Skeletal muscle cell (primary cell): Measurements from ENCODE around the gene SMPD3.

Experiments
- DNase-seq: peaks from one replicate; pipeline ENCODE4 v3.0.0-alpha.2; 2010; ENCODE audit warnings: low read depth
- H3K4me3 ChIP-seq: 2 replicates; pipeline ENCODE4 v1.5.1; 2011; ENCODE audit warnings: low read depth, mild to moderate bottlenecking, control low read depth, low read length, moderate library complexity

SMPD3 gene

DNA sequence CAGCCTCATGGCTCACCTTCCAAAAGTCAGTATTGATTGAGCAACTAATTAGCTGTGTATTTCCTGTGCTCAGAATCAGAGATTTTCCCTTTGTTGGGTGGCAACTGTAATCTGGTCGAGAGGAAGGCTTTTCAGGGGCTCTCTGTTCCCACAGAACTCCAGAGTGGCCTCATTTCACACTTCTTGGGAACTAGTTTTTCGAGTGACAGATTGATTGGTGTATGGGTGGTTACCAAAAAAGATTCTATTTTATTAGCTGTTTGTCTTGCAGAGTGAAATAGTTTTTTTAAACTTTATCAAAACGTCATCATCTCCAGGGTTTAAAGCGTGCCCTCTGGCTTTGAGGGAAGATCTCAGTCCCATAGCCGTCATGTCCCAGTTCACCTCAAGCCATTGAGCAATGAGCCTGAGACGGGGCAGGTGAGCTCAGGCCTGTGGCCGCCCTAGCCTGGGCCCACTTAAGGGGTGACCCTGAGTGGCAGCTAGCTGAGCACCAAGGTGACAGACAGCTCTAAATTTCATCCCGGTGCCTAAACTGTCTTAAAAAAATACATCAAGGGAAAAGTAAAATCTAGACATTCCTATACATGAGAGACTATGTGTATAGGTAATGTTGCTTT is 53.0 kb downstream of the SMPD3 start:
- H3K4me3 ChIP-seq, result no peak overlapping the region
- no peak for DNase-seq

- H3K4me3 ChIP-seq, result no peak overlapping the region
These were observed 55.0 kb downstream of the SMPD3 start for GRCh38 chr16:68393333-68393732.

GRCh38 chr16:68389750-68390371 is 58.4 kb downstream of the SMPD3 start:
- no peak overlapping the region for H3K4me3 ChIP-seq
- no peak for DNase-seq

More at GRCh38 chr16:68393333-68393732, 55.0 kb downstream of the SMPD3 start:
- DNase-seq, result no peak

- no peak for DNase-seq
These were observed 59.3 kb downstream of the SMPD3 start for GRCh38 chr16:68389006-68389405.

DNA sequence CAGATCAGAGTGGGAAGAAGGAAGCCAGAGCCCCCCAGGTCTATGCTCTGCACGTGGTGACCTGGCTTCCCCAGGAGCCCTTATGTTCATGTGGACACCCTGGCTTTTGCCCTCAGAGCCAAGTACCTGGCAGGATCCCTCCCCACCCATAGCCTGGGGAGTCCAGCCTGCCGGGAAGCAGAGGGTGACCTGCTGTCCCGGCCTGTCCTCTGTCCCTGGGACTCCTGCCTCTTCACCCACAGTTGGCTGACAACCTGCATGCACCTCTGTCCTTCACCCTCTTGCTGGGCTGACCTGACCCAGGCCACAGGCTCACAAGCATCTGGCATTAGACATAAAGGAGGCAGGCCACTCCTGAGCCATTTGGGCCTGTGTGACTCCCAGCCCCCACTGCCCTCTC is 60.2 kb downstream of the SMPD3 start:
- no peak for DNase-seq
- no peak overlapping the region for H3K4me3 ChIP-seq

More at GRCh38 chr16:68389006-68389405, 59.3 kb downstream of the SMPD3 start:
- no peak overlapping the region for H3K4me3 ChIP-seq

DNA sequence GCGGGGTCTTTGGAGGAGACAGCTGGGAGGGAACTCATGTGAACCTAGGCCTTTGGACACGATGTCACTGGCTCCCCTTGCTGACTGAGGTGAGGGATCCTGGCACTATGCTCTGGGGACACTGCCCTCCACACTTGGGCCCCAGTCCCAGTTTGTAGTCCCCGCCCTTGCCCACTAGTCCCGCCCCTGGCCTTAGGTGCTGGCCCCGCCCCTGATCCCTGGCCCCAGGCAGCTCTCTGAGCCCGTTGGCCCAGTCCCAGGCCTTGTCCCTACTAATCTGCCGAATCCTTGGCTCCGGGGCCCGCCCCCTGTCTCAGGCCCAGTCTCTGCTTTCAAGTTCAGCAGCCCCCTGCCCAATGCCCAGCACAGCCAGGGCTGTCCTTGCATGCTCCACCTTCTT is 61.0 kb downstream of the SMPD3 start:
- H3K4me3 ChIP-seq, result no peak overlapping the region

GRCh38 chr16:68386628-68387027 is 61.7 kb downstream of the SMPD3 start:
- DNase-seq, result no peak
- H3K4me3 ChIP-seq, result no peak overlapping the region

More for the DNA sequence above, 61.0 kb downstream of the SMPD3 start:
- no peak for DNase-seq

DNA sequence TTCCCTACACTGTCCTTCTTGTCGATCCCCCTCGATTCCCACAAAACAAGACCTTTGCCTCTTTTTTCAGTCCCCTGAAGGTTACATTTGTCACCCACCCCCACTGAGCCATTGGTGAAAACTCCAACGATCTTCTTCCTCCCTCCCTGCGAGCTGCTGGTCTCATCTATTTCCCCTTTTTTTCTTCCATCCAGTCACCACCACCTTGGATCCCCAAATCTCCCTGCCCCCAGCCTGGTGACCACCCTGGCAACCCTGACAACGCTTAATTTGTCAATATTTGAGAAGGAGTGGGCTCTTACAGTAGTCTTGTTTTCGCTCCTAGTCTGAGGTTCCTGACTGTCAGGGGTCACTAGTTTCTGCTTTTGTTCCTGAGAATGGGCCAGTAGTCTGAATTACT is 62.9 kb downstream of the SMPD3 start:
- no peak overlapping the region for H3K4me3 ChIP-seq
- no peak for DNase-seq

- DNase-seq, result no peak
These were observed 63.8 kb downstream of the SMPD3 start for GRCh38 chr16:68384288-68385161.

GRCh38 chr16:68383858-68384257 is 64.5 kb downstream of the SMPD3 start:
- no peak overlapping the region for H3K4me3 ChIP-seq
- no peak for DNase-seq

More at GRCh38 chr16:68384288-68385161, 63.8 kb downstream of the SMPD3 start:
- no peak overlapping the region for H3K4me3 ChIP-seq

DNA sequence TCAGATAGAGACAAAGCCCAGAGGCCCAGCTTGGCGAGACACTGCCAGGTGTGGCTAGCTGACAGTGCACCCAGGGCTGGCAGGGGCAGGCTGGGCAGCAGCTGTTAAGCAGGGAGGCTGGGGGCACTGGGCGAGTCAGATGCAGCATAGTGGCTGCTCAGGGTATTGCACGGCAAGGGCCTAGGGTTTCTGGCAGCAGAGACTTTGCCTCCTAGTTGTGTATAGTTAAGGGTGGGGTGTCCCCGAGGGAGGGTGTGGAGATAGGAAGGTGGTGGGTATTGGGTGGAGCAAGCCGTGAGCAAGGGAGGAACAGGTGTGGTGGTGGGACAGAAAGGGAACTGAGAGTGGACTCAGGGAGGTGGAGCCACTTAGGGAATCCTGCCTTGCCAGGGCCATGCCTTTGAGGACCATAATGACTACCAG is 66.0 kb downstream of the SMPD3 start:
- no peak for DNase-seq
- no peak overlapping the region for H3K4me3 ChIP-seq

- no peak overlapping the region for H3K4me3 ChIP-seq
- DNase-seq, result no peak
These were observed 67.0 kb downstream of the SMPD3 start for GRCh38 chr16:68381363-68381724.

DNA sequence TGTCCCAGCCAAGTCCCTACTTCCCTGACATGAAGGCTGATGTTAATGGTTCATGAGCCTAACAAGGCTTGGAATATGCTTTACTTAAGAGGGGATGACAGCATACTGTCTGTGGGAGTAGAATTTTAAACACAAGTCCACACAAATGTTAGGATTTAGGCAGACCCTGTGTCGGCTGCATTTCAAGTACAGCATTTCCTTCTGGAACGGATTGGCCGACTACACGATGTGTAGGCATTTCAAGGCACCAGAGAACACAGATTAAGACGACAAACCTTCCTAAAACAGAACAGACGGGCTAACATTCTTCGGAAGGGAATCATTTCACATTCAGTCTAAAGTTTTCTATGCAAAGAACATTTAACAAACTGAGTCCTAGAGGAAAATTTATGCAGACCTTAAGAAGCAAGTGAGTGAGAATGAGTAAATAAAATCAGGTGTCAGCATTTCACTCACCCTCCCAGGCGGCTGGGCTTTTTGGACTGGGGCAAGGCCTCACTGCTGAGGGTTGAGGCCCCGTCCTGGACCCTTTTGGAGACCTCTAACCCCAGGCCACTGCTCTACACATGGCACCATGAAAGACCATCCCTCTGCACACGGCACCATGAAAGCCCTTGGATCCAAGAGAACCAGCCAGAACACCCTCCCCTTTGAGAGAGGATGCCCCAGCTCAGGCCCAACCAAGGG is 67.5 kb downstream of the SMPD3 start:
- H3K4me3 ChIP-seq, result no peak overlapping the region
- no peak for DNase-seq

DNA sequence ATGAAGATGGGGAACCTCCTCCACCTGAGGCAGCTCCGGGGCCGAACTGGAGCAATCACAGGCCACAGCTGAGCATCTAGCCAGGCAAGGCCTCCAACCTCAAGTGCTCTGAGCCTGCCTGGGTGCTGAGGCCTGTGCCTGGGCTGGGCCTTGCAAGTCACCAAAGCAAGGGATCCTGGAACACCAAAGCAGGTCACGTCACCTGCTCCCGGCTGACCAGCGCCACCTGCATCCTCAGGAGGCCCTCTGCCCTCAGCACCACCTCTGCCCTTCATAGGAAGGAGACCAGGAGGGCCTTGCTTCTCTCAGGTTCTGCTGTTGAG is 68.0 kb downstream of the SMPD3 start:
- DNase-seq, result no peak

DNA sequence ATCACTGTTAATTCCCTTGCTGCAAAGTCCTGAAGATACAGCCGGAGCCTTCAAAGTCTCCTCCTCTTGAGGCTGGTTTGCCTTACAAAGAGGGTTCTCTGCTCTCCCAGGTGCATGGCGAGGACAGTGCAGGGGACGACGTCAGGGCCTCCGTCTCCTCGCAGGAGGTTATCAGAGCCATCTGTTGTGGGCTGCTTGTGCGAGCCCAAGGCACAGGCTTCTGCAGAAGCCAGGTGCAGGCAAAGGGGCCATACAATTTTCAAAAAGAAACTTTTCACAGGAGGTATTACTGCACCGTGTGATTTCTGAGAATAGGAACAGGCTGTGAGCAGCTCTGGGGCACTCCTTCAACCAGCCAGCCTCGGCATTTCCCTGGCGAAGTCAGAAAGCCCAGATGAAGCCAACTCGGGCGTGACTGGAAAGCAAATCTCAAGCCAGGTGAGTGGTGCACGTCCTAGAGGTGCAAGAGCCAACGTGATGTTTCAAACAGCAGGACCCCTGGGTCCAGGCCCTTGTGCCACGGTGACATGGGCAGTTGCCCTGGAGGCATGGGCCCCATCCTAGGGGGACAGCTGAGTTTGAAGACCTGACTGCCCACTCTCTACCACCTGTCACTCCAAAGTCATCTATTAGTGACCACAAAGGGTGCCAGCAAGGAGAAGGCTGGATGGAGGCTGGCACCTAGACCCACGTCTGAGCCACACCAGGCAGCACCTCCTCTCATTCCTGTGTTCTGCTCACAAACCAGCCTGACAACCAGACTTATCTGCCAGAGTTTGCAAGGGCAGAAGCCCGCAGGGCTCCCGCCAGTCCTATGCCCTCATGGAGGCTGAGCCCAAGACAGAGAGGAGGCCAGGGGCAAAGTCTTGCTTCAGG is 68.6 kb downstream of the SMPD3 start:
- H3K4me3 ChIP-seq, result no peak overlapping the region
- DNase-seq, result no peak

More for the DNA sequence above, 68.0 kb downstream of the SMPD3 start:
- no peak overlapping the region for H3K4me3 ChIP-seq

GRCh38 chr16:68378436-68379415 is 69.6 kb downstream of the SMPD3 start:
- no peak for DNase-seq
- no peak overlapping the region for H3K4me3 ChIP-seq

DNA sequence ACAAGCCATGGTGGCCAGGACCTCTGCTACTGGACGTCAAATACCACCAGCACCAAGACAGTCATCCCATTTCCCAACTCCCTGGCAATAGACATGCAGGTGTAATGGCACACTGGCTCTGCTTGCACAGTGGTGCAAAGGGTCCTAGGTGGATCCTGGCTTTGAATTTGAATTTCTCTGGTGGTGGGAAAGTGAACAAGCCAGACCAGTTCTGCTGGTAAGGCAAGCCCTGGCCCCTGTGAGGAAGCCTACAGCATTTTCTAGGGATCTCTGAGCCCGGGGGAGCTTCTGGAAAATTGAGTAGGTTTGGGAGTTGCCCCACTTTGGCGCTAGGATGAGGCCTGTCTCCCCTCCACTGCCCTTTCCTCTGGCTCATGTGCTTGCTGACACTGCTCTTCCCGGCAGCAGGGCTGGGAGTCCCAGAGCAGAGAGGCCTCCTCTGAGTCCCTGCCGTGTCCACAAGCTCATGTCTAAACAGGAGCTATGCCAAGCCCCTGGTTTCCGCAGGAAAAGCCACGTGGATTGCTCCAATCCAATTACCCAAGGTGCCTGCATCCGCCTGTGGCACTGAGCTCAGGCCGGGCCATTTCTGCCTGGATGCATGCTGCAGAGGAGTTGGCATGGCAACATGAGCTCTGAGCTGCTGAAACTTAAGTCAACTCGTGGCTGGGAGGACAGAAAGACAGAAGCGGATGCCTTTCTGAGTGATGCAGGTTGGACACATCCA is 70.5 kb downstream of the SMPD3 start:
- peak; percentile 16 for DNase-seq
- H3K4me3 ChIP-seq, result no peak overlapping the region
